IMR-90 (cell line): ENCODE results near the gene TCF4. TPM values are rescaled to one million over a fixed set of nuclear protein-coding genes. Genes with fewer than 3 reads are reported as not detected.

Experiments
- ATAC-seq: fragments of 200-7000 bp; cut with Tn5 transposase; 2 replicates; pipeline ENCODE4 v1.9.1; 2020; ENCODE audit warnings: low read depth, mild to moderate bottlenecking, moderate library complexity
- BruUV-seq: library from RNA; stranded (reverse); fragments of 400-500 nt; replicated peaks from 2 replicates; lab custom pipeline; 2021; lab: Mats Ljungman, UMichigan
- CTCF ChIA-PET: fragments of 300-600 bp; formaldehyde crosslinking; extraction: SDS; loops from one replicate; lab custom pipeline; 2021; ENCODE audit warnings: antibody characterized with exemption; lab: Yijun Ruan, JAX
- POLR2A ChIA-PET: fragments of 300-600 bp; sonication (Branson Sonifier 250); formaldehyde crosslinking; loops from one replicate; lab custom pipeline; 2022; ENCODE audit warnings: antibody characterized with exemption; ENCODE audit not compliant: unreplicated experiment; lab: Charles Lee
- DNase-seq: peaks from one replicate; pipeline ENCODE4 v3.0.0; 2013
- H2AFZ ChIP-seq: replicated peaks from 2 replicates; pipeline ENCODE3; 2013; ENCODE audit warnings: low read length, mild to moderate bottlenecking; ENCODE audit not compliant: poor library complexity
- H2AK5ac ChIP-seq: 2 replicates; pipeline ENCODE4 v1.6.1; 2013; ENCODE audit warnings: low read depth, low read length, inconsistent platforms
- H2AK9ac ChIP-seq: replicated peaks from 2 replicates; pipeline ENCODE3; 2013; ENCODE audit warnings: mild to moderate bottlenecking, low read depth, low read length, moderate library complexity; ENCODE audit not compliant: poor library complexity
- H2BK120ac ChIP-seq: 2 replicates; pipeline ENCODE4 v1.6.1; 2013; ENCODE audit warnings: low read depth, low read length, inconsistent platforms
- H2BK15ac ChIP-seq: 3 replicates; pipeline ENCODE4 v1.6.1; 2013; ENCODE audit warnings: low read depth, low read length, inconsistent platforms
- H2BK20ac ChIP-seq: 2 replicates; pipeline ENCODE4 v1.6.1; 2013; ENCODE audit warnings: low read depth, mild to moderate bottlenecking, inconsistent platforms, low read length, moderate library complexity
- H2BK5ac ChIP-seq: 2 replicates; pipeline ENCODE4 v1.6.1; 2013; ENCODE audit warnings: mild to moderate bottlenecking, low read depth, low read length, inconsistent platforms; ENCODE audit not compliant: poor library complexity, severe bottlenecking
- H3K14ac ChIP-seq: replicated peaks from 2 replicates; pipeline ENCODE4 v1.6.1; 2013; ENCODE audit warnings: low read depth, low read length, inconsistent platforms
- H3K18ac ChIP-seq: 2 replicates; pipeline ENCODE4 v1.6.1; 2013; ENCODE audit warnings: low read depth, low read length, control low read depth
- H3K23ac ChIP-seq: 2 replicates; pipeline ENCODE4 v1.6.1; 2013; ENCODE audit warnings: low read depth, low read length, inconsistent platforms
- H3K27ac ChIP-seq: 2 replicates; pipeline ENCODE4 v1.5.1; 2013; ENCODE audit warnings: mild to moderate bottlenecking, control low read depth, low read length; ENCODE audit not compliant: insufficient read depth
- H3K27me3 ChIP-seq: 2 replicates; pipeline ENCODE4 v1.6.1; 2013; ENCODE audit warnings: low read length; ENCODE audit not compliant: control insufficient read depth, insufficient read depth
- H3K36me3 ChIP-seq: 2 replicates; pipeline ENCODE4 v1.6.1; 2013; ENCODE audit warnings: low read length, mixed read lengths; ENCODE audit not compliant: control insufficient read depth, insufficient read depth
- H3K4ac ChIP-seq: 2 replicates; pipeline ENCODE4 v1.6.1; 2013; ENCODE audit warnings: low read depth, low read length, inconsistent platforms
- H3K4me1 ChIP-seq: 2 replicates; pipeline ENCODE4 v1.6.1; 2013; ENCODE audit warnings: low read length, mixed read lengths; ENCODE audit not compliant: control insufficient read depth, insufficient read depth
- H3K4me2 ChIP-seq: 2 replicates; pipeline ENCODE4 v1.6.1; 2013; ENCODE audit warnings: low read depth, mild to moderate bottlenecking, control low read depth, low read length, moderate library complexity
- H3K4me3 ChIP-seq: 2 replicates; pipeline ENCODE4 v1.5.1; 2013; ENCODE audit warnings: low read depth, mild to moderate bottlenecking, control low read depth, low read length, moderate library complexity; ENCODE audit not compliant: insufficient read depth
- H3K56ac ChIP-seq: 2 replicates; pipeline ENCODE4 v1.6.1; 2013; ENCODE audit warnings: low read length, inconsistent platforms; ENCODE audit not compliant: insufficient read depth; ENCODE audit errors: extremely low read depth
- H3K79me1 ChIP-seq, 2 experiments: 2 replicates each; pipeline ENCODE4 v1.6.1; 2013; ENCODE audit warnings: low read length in 2 of 2, inconsistent platforms in 1 of 2, low read depth in 1 of 2
- H3K9ac ChIP-seq: 2 replicates; pipeline ENCODE4 v1.6.1; 2013; ENCODE audit warnings: low read depth, low read length, control low read depth
- H3K9me1 ChIP-seq: 2 replicates; pipeline ENCODE4 v1.6.1; 2013; ENCODE audit warnings: low read length, inconsistent platforms; ENCODE audit not compliant: insufficient read depth
- H3K9me3 ChIP-seq: 2 replicates; pipeline ENCODE4 v1.6.1; 2013; ENCODE audit warnings: low read length; ENCODE audit not compliant: control insufficient read depth, insufficient read depth
- H4K20me1 ChIP-seq: 2 replicates; pipeline ENCODE4 v1.6.1; 2013; ENCODE audit warnings: low read length, inconsistent platforms; ENCODE audit not compliant: insufficient read depth
- H4K5ac ChIP-seq: 2 replicates; pipeline ENCODE4 v1.6.1; 2013; ENCODE audit warnings: mild to moderate bottlenecking, low read depth, low read length, control low read depth
- H4K8ac ChIP-seq, 2 experiments: 2 replicates each; pipeline ENCODE4 v1.6.1; 2013; ENCODE audit warnings: low read depth in 2 of 2, low read length in 2 of 2, control low read depth in 1 of 2, inconsistent platforms in 1 of 2
- H4K91ac ChIP-seq: 2 replicates; pipeline ENCODE4 v1.6.1; 2013; ENCODE audit warnings: low read depth, low read length, inconsistent platforms; ENCODE audit not compliant: insufficient read depth
- BHLHE40 ChIP-seq: fragments of 150-350 bp; IDR thresholded peaks from 2 replicates; pipeline ENCODE4 v1.6.1; 2016; ENCODE audit warnings: mild to moderate bottlenecking, low read depth, low read length
- CEBPB ChIP-seq: IDR thresholded peaks from 2 replicates; pipeline ENCODE4 v1.6.1; 2012; ENCODE audit warnings: low read depth, low read length, improper control_type of control experiment
- CHD1 ChIP-seq: IDR thresholded peaks from 2 replicates; pipeline ENCODE4 v1.6.1; 2012; ENCODE audit warnings: low read depth, low read length, improper control_type of control experiment
- CTCF ChIP-seq: conservative IDR thresholded peaks from 2 replicates; pipeline ENCODE4 v1.5.1; 2012; ENCODE audit warnings: mild to moderate bottlenecking, low read depth, low read length, improper control_type of control experiment
- FOS ChIP-seq: fragments of 150-350 bp; IDR thresholded peaks from 2 replicates; pipeline ENCODE4 v1.6.1; 2016; ENCODE audit warnings: low read depth, low read length
- MAFK ChIP-seq: IDR thresholded peaks from 2 replicates; pipeline ENCODE4 v1.6.1; 2012; ENCODE audit warnings: low read depth, low read length, improper control_type of control experiment
- MAZ ChIP-seq: IDR thresholded peaks from 2 replicates; pipeline ENCODE4 v1.6.1; 2012; ENCODE audit warnings: low read depth, mild to moderate bottlenecking, low read length, improper control_type of control experiment, moderate library complexity, borderline replicate concordance
- MXI1 ChIP-seq: IDR thresholded peaks from 2 replicates; pipeline ENCODE4 v1.6.1; 2012; ENCODE audit warnings: low read depth, mild to moderate bottlenecking, low read length, moderate library complexity, borderline replicate concordance
- NFE2L2 ChIP-seq: fragments of 150-350 bp; IDR thresholded peaks from 2 replicates; pipeline ENCODE4 v1.6.1; 2016; ENCODE audit warnings: low read depth, mild to moderate bottlenecking, low read length
- POLR2A ChIP-seq: IDR thresholded peaks from 2 replicates; pipeline ENCODE4 v1.6.1; 2012; ENCODE audit warnings: mild to moderate bottlenecking, low read depth, low read length
- RAD21 ChIP-seq: IDR thresholded peaks from 2 replicates; pipeline ENCODE4 v1.6.1; 2012; ENCODE audit warnings: low read length, improper control_type of control experiment
- RCOR1 ChIP-seq: IDR thresholded peaks from 2 replicates; pipeline ENCODE4 v1.6.1; 2012; ENCODE audit warnings: mild to moderate bottlenecking, low read length, improper control_type of control experiment; ENCODE audit not compliant: insufficient replicate concordance
- RFX5 ChIP-seq: IDR thresholded peaks from 2 replicates; pipeline ENCODE4 v1.8.0; 2012; ENCODE audit warnings: low read depth, mild to moderate bottlenecking, low read length, moderate library complexity
- SMC3 ChIP-seq: fragments of 150-350 bp; IDR thresholded peaks from 2 replicates; pipeline ENCODE4 v1.6.1; 2016; ENCODE audit warnings: low read depth, mild to moderate bottlenecking, antibody characterized with exemption, low read length, moderate library complexity
- USF2 ChIP-seq: fragments of 150-350 bp; IDR thresholded peaks from 2 replicates; pipeline ENCODE4 v1.6.1; 2017; ENCODE audit warnings: mild to moderate bottlenecking, antibody characterized with exemption, low read length, low read depth
- WGBS, 2 experiments: methylation state at CpG; one replicate each; pipeline versions ENCODE4 v1.1.5 to v1.1.7; 2013; ENCODE audit warnings: missing lambda C conversion rate in 2 of 2; ENCODE audit not compliant: insufficient read length in 1 of 2; ENCODE audit errors: extremely low coverage in 2 of 2; 5-methylcytosine and 5-hydroxymethylcytosine counted together
- dilution Hi-C: fragments of 300-500 bp; cut with HindIII; formaldehyde crosslinking; loops from one replicate; pipeline ENCODE4 v1.14.3; 2018; ENCODE audit warnings: low sequenced_read_pairs; ENCODE audit not compliant: unreplicated experiment
- in situ Hi-C: fragments of 300-500 bp; cut with MboI; formaldehyde crosslinking; loops from 3 replicates; pipeline ENCODE4 v1.14.3; 2019; ENCODE audit warnings: low sequenced_read_pairs, inconsistent platforms, mixed read lengths
- intact Hi-C: fragments of 100-400 bp; cut with micrococcal nuclease; formaldehyde crosslinking; loops from 2 replicates; pipeline ENCODE4 v1.10.0; 2022
- polyA plus RNA-seq, 3 experiments: library from polyadenylated mRNA; depleted of rRNA; stranded (reverse); fragments of >200 nt; gene quantifications; 2 replicates each; pipeline ENCODE4 v1.2.3, GENCODE V29; 2012; ENCODE audit warnings: low replicate concordance in 1 of 3
- total RNA-seq: library from RNA; depleted of rRNA; stranded (reverse); fragments of >200 nt; gene quantifications from 2 replicates; pipeline ENCODE4 v1.2.3, GENCODE V29; 2012
- TF ChIP-seq, protein P1 (sequence below): fragments of 150-350 bp; IDR thresholded peaks from 2 replicates; pipeline ENCODE4 v1.6.1; 2016; ENCODE audit warnings: low read depth, mild to moderate bottlenecking, low read length, moderate library complexity, borderline replicate concordance

Gene TCF4
- total and polyA plus RNA-seq, 2 of the 4 experiments (the other 2 are of a cell fraction) = 30.0 to 87.1 TPM

DNA sequence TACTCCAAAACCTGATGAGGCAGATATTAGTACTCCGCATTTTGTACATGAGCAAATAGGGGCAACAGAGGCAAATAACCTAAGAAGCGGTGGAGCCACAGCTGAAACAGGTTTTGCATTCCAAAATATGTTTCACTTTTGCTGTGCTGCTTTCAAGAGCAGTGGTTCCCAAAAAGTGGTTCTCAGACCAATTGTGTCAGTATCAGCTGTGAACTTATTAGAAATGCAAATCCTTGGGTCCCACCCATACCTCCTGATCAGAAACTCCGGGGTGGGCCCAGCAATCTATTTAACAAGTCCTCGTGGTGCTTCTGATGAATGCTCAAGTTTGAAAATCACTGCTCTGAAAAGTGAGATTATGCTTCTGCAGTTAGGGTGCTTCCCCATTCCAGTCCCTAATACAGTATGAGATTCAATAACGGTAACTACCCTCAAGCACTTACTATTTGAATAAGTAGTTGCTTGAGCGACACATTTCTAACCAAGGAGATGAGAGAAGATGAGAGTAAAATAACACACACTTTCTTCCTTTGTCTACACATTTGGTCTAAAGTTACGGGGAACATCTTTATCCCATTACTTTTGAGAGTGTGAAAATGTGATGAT is 17.8 kb upstream of the TCF4 start:
- Histone ChIP-seq H3K9me3 (no peaks in the 10 kb centered on the region), H3K18ac (no peak overlapping the region), H3K4me3 (no peak overlapping the region), H2BK15ac (no peak overlapping the region), H3K9ac (no peak overlapping the region), H4K5ac (no peak overlapping the region), H2AK5ac (no peak overlapping the region), H3K4me1 (no peaks in the 10 kb centered on the region), H3K23ac (no peak overlapping the region), H4K91ac (no peak overlapping the region), H3K9me1 (no peaks in the 10 kb centered on the region), H4K8ac (no peak overlapping the region), H2AK9ac (no peak overlapping the region), H2BK20ac (no peak overlapping the region), H2BK120ac (no peak overlapping the region), H3K14ac (no peak overlapping the region), H3K79me1 (no peaks in the 10 kb centered on the region), H3K4me2 (no peak overlapping the region), H4K20me1 (no peaks in the 10 kb centered on the region), H3K36me3 (no peaks in the 10 kb centered on the region), H2AFZ (no peak overlapping the region), H2BK5ac (no peak overlapping the region), H3K56ac (no peak overlapping the region), H3K27ac (no peak overlapping the region), H3K4ac (no peak overlapping the region), H3K27me3 (no peaks in the 10 kb centered on the region)
- dilution Hi-C loops (no loop called here), in situ Hi-C loops (no loop called here), intact Hi-C loops (no loop called here)
- BruUV-seq = no TSS peak
- CTCF ChIA-PET = no interaction called here
- POLR2A ChIA-PET = no interaction called here
- ATAC-seq (no peak), DNase-seq (no peak)
- TF ChIP-seq POLR2A (no peak), RFX5 (no peak), CTCF (no peak), BHLHE40 (no peak), RCOR1 (no peak), RAD21 (no peak), CEBPB (no peak), CHD1 (no peak), USF2 (no peak), MAFK (no peak), NFE2L2 (no peak), MAZ (no peak), MXI1 (no peak), SMC3 (no peak), FOS (no peak)
- TF ChIP-seq, protein P1, sequence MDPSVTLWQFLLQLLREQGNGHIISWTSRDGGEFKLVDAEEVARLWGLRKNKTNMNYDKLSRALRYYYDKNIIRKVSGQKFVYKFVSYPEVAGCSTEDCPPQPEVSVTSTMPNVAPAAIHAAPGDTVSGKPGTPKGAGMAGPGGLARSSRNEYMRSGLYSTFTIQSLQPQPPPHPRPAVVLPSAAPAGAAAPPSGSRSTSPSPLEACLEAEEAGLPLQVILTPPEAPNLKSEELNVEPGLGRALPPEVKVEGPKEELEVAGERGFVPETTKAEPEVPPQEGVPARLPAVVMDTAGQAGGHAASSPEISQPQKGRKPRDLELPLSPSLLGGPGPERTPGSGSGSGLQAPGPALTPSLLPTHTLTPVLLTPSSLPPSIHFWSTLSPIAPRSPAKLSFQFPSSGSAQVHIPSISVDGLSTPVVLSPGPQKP = no peak
- WGBS, 2 experiments = 80% methylated on average over 2 of the region's 7 CpGs; no CpG with 5 or more reads in 1 of the 2 experiments
